Ascending aorta (tissue), 2 donors: ENCODE results near the gene MIPOL1. TPM values are rescaled to one million over a fixed set of nuclear protein-coding genes. Genes with fewer than 3 reads are reported as not detected.
"Not testable (repeated sequence)": the region's sequence is repeated elsewhere in the genome, so short reads cannot be mapped to it uniquely, and the experiment has no call there.

Experiments
- DNase-seq, 2 donors: peaks; one replicate each; pipeline ENCODE4 v3.0.0-alpha.2; 2019; ENCODE audit warnings: low spot score in 2 of 2
- H3K27ac ChIP-seq, 2 donors: fragments of 200-600 bp; sonication (generic); one replicate each; pipeline ENCODE4 v1.5.1; 2016 to 2017; ENCODE audit warnings: mild to moderate bottlenecking in 1 of 2
- H3K27me3 ChIP-seq: fragments of 200-600 bp; sonication (generic); one replicate; pipeline ENCODE4 v1.5.1; 2017
- H3K36me3 ChIP-seq, 2 donors: fragments of 200-600 bp; sonication (generic); one replicate each; pipeline ENCODE4 v1.5.1; 2016
- H3K4me1 ChIP-seq, 2 donors: fragments of 200-600 bp; sonication (generic); one replicate each; pipeline ENCODE4 v1.5.1; 2016 to 2017; ENCODE audit warnings: mild to moderate bottlenecking in 1 of 2
- H3K4me3 ChIP-seq, 2 donors: fragments of 200-600 bp; sonication (generic); one replicate each; pipeline ENCODE4 v1.5.1; 2016 to 2017; ENCODE audit warnings: mild to moderate bottlenecking in 1 of 2
- H3K9me3 ChIP-seq, 2 donors: fragments of 200-600 bp; sonication (generic); one replicate each; pipeline ENCODE4 v1.5.1; 2016
- intact Hi-C: fragments of 100-400 bp; cut with DNase I; formaldehyde crosslinking; loops from one replicate; pipeline ENCODE4 v1.15.1; 2023
- total RNA-seq: library from RNA; depleted of rRNA; stranded (reverse); fragments of >200 nt; gene quantifications from one replicate; pipeline ENCODE4 v1.1.0, GENCODE V29; 2016
- TF ChIP-seq, protein P1 (sequence below), 3 experiments: fragments of 200-600 bp in 2 of 3; fragments of 450-650 bp in 1 of 3; sonication (generic) in 2 of 3; IDR thresholded peaks; one replicate each; pipeline ENCODE4 v1.5.1; 2016 to 2019; ENCODE audit warnings: antibody characterized with exemption in 3 of 3, mild to moderate bottlenecking in 1 of 3, moderate library complexity in 1 of 3

The MIPOL1 gene
- total RNA-seq, 1 donor from 2014 or later: 8.6 TPM

DNA sequence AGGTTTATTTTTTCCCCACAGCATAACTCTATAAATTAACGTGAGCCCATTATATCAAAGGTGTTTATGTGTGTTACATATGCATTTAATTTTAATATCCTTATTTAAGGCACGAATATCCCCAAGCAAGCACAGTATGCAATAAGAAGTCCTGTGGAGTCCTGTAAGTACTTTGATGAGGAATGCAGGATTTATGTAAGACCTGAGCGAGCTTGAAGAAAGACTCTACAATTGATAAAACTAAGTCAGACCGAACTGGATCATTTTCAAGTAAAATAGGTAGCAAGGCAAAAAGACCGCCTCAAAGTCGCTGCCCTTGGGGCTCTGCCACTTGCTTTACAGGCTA lies 26.1 kb upstream of the MIPOL1 start:
- peak overlapping the region; percentile 77 to 78 for H3K27ac ChIP-seq
- peaks cover 0 to 6% of the 10 kb centered on the region in 2 donors for H3K4me1 ChIP-seq
- H3K27me3 ChIP-seq: no peaks in the 10 kb centered on the region
- TF ChIP-seq, protein P1, sequence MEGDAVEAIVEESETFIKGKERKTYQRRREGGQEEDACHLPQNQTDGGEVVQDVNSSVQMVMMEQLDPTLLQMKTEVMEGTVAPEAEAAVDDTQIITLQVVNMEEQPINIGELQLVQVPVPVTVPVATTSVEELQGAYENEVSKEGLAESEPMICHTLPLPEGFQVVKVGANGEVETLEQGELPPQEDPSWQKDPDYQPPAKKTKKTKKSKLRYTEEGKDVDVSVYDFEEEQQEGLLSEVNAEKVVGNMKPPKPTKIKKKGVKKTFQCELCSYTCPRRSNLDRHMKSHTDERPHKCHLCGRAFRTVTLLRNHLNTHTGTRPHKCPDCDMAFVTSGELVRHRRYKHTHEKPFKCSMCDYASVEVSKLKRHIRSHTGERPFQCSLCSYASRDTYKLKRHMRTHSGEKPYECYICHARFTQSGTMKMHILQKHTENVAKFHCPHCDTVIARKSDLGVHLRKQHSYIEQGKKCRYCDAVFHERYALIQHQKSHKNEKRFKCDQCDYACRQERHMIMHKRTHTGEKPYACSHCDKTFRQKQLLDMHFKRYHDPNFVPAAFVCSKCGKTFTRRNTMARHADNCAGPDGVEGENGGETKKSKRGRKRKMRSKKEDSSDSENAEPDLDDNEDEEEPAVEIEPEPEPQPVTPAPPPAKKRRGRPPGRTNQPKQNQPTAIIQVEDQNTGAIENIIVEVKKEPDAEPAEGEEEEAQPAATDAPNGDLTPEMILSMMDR (IDR thresholded peaks at IDR 0.05): no peak
- no peaks in the 10 kb centered on the region for H3K36me3 ChIP-seq
- no peak for DNase-seq
- intact Hi-C loops: loop anchor here (2.0 kb wide), 1 partner anchor 25 kb away; the partner anchor contains the start of gene MIPOL1
- peak overlapping the region; percentile 63 to 66 for H3K4me3 ChIP-seq
- no peaks in the 10 kb centered on the region for H3K9me3 ChIP-seq

DNA sequence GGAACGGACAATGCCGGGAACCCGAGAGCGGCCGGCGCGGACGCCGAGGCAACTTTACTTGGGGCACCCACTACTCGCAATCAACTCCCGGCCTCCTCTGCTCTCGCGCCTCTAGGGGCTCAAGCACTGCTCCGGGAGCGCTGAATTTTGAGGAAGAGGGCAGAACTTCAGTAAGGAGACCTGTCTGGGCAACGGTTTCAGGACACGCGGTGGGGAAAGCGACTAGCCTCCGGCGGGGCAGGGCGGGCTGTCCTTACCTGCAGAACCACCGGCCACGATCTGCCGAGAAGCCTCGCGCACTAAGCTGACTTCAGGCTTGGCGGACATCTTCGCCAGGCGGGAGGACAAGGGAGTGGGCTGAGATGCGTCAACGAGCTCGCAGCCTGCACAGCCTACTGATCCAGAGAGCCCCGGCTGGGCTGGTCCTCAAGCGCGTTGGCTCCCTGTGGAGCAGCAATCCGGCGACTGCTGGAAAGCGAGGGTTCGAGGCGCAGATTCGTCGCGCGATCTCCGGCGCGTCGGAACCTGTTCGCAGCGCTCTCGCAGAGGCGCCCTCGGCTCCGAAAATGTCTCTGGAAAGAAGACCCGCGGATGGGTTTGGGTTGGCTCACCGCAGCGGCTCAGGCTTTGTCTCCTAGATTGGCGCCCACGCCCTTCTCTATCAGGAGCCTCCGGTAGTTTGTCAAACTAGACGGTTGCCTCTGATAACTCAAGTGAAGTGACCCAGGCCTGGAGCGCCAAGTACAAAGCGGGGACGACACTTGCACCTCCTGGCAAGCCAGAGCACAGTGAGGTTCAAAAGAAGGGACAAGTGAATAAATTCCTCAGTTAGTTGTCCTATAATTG lies 25.5 kb upstream of the MIPOL1 start, which contains the start of gene SLC25A21:
SLC25A21 (minus strand) TSS at position 583 of the 846 bp plus-strand sequence.
- Histone ChIP-seq H3K36me3 (no peaks in the 10 kb centered on the region), H3K9me3 (no peaks in the 10 kb centered on the region), H3K4me1 (peaks cover 0 to 6% of the 10 kb centered on the region in 2 donors), H3K27ac (peak within 1 kb of the TSS; percentile 77 to 78), H3K4me3 (peak within 1 kb of the TSS; percentile 63 to 66), H3K27me3 (no peaks in the 10 kb centered on the region)
- intact Hi-C loops: loop anchor here (2.0 kb wide), 1 partner anchor 25 kb away; the partner anchor contains the start of gene MIPOL1
- DNase-seq: peak in 1 of 2 donors; percentile 77
- TF ChIP-seq, protein P1 (IDR thresholded peaks at IDR 0.05): no peak

DNA sequence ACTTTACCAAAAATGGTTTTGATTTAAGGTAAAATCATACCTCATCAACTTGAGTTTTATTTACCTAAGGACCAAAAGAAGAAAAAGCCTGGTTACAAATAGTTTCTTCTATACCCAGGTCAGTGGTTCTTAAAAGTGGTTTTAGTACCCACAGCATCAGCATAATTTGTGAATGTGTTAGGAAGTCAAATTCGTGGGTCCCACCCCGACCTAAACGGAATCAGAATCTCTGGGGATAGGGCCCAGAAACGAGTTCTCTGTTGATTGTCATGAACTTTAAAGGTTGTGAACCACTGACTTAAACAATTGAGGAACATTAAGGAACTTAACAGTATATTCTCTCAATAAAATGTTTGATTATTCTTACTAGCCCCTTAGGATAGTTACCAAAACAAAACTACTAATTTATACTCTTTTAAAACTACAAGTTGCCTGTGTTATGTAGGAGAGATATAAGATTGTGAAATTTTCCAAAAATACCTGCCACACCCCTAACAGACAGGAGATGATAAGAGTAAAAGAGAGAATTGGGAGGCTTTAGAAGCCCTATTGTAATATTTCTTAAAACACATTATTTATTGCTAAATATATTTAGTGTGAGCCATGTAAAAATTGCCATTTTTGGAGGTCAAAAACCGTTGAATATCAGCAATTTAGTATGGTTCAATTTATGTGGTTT lies 24.7 kb upstream of the MIPOL1 start:
- Histone ChIP-seq H3K4me1 (peaks cover 0 to 6% of the 10 kb centered on the region in 2 donors), H3K36me3 (no peaks in the 10 kb centered on the region), H3K9me3 (no peaks in the 10 kb centered on the region), H3K4me3 (peak overlapping the region; percentile 63 to 66), H3K27me3 (no peaks in the 10 kb centered on the region), H3K27ac (no peak overlapping the region)
- no peak for DNase-seq
- intact Hi-C loops: loop anchor here (2.0 kb wide), 1 partner anchor 24 kb away; the partner anchor contains the start of gene MIPOL1
- TF ChIP-seq, protein P1 (IDR thresholded peaks at IDR 0.05): no peak

DNA sequence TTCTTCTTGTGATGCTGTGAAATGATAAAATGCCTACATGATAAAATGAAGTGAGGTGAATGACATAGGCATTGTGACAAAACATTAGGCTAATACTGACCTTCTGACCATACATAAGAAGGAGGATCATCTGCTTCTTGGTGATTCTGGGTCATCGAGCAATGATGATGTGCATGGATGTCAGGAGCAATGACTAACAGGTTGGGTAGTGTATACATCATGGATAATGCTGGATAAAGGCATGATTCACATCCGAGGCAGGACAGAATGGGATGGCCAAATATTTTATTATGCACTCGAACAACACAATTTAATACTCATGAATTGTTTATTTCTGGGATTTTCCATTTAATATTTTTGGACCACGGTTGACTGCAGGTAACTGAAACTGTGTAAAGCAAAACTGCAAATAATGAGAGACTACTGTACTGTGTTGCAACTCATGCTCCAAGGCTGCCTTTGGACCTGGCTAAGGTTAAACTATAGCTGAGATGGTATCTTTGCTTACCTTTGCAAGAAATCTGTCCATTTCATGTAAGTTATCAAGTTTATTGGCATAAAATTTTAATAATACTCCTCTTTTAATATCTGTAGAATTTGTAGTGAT lies 17.7 kb upstream of the MIPOL1 start:
- H3K4me3 ChIP-seq: no peak overlapping the region
- H3K36me3 ChIP-seq: no peaks in the 10 kb centered on the region
- no peaks in the 10 kb centered on the region for H3K4me1 ChIP-seq
- H3K27ac ChIP-seq: no peak overlapping the region
- no peak for DNase-seq
- H3K27me3 ChIP-seq: no peaks in the 10 kb centered on the region
- no peaks in the 10 kb centered on the region for H3K9me3 ChIP-seq
- intact Hi-C loops: no loop called here
- TF ChIP-seq, protein P1 (IDR thresholded peaks at IDR 0.05): no peak

DNA sequence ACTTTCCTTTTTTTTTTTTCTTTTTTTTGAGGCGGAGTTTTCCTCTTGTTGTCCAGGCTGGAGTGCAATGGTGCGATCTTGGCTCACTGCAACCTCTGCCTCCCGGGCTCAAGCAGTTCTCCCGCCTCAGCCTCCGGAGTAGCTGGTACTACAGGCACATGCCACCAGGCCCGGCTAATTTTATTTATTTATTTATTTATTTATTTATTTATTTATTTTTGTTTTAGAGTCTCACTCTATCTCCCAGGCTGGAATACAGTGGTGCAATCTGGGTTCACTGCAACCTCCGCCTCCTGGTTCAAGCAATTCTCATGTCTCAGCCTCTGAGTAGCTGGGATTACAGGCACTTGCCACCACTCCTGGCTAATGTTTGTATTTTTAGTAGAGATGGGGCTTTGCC lies 16.9 kb upstream of the MIPOL1 start:
- H3K9me3 ChIP-seq, H3K4me3 ChIP-seq, H3K36me3 ChIP-seq, H3K27ac ChIP-seq, H3K27me3 ChIP-seq, DNase-seq, intact Hi-C loops, H3K4me1 ChIP-seq: not testable (repeated sequence)
